HG03103 (cell line): ENCODE data around the gene YPEL4.

ENCODE experiments used
- ATAC-seq: cut with Tn5 transposase; IDR thresholded peaks from one replicate; pipeline ENCODE4 v1.9.1; 2021; ENCODE audit warnings: low read depth; ENCODE audit not compliant: unreplicated experiment

The YPEL4 gene

DNA sequence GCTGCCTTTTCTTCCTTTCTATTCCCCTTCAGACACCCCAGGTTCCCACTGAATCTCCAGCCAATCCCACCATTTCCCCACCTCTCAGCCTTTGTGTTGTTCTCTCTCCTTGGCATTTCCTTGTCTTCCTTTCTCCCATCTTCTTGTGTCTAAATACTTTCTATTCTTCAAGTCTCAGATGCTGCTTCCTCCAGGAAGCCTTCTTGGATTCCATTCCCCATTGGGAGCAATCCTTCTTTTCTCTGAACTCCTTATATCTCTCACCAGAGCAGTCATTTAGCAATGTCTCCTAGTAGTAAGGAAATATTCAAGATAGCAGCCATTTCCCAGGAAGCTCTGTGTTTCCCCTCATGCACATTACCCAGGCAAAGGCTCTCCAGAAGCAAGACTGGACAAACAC, 15.4 kb downstream of the YPEL4 start:
- ATAC-seq = no peak

- ATAC-seq = no peak
Measured at GRCh38 chr11:57633394-57634070, 16.2 kb downstream of the YPEL4 start.

GRCh38 chr11:57632116-57632515, 17.6 kb downstream of the YPEL4 start:
- no peak for ATAC-seq

DNA sequence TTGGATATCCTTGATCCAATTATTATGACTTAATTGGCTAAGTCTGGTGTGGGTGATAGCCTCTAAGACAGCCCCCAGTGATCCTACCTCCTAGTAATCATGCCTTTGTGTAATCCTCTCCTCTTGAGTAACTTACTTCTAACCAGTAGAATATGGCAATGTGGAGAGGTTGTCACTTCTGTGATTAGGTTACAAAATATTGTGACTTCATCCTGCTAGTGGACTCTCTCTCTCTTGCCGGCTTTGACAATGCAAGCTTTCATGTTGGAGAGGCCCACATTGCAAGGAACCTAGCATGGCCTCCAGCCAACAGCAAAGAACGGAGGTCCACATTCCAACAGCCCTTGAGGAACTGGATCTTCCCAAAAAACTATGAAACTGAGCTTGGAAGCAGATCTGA, 19.5 kb downstream of the YPEL4 start:
- no peak for ATAC-seq

- no peak for ATAC-seq
Measured at GRCh38 chr11:57626895-57627294, 22.8 kb downstream of the YPEL4 start.

DNA sequence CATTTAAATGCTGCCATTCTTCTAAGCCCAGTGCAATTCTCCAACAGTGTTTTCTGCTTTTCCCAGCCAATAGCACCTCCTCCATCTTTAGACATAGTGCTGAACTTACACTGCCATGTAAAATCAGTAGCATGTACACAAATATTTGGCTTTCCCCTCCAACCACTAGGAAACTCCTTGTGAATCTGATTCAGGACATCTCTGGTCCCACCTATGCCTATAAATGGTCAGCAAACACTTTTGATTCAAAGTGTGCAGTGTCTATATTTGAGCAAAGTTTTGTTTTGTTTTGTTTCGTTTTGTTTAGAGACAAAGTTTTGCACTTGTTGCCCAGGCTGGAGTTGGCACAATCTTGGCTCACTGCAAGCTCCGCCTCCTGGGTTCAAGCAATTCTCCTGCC, 24.8 kb downstream of the YPEL4 start:
- no peak for ATAC-seq

GRCh38 chr11:57622263-57622662, 27.4 kb downstream of the YPEL4 start:
- no peak for ATAC-seq

GRCh38 chr11:57620467-57620866, 29.2 kb downstream of the YPEL4 start:
- ATAC-seq = no peak

DNA sequence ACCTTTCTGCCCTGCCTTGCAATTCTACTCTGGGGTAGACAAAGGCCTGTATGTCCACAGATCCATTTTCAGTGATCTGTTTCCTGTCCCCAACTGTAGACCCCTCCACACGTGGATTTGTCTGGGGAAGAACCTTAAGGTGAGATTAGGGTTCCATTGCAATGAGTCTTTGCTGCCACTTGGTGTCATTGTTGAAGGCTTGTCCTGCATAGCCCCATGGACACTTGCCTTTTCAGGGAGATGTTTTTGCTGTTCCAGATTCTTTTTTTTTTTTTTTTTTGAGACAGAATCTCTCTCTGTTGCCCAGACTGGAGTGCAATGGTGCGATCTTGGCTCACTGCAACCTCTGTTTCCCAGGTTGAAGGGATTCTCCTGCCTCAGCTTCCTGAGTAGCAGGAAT, 30.4 kb downstream of the YPEL4 start:
- no peak for ATAC-seq

- ATAC-seq = no peak
Measured at GRCh38 chr11:57618438-57618837, 31.3 kb downstream of the YPEL4 start.

GRCh38 chr11:57616595-57616994, 33.1 kb downstream of the YPEL4 start:
- no peak for ATAC-seq

DNA sequence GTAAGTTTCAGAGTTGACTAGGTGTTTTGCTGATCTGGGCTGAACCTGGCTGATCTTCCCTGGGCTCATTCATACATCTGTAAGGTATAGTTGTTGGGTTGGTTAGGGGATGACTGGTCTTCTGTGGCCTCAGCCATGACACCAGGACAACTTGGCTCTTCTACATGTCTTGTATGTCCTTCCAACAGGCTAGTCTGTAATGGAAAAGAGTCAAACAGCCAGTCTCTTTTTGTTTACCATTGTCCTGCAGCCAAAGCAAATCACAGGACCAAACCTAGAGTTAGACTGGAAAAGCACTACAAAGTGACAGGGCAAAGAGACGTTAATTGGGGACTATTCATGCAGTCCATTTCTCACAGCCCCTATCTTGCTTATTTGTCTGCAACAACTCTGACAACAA, 34.4 kb downstream of the YPEL4 start:
- ATAC-seq = no peak

- ATAC-seq = no peak
Measured at GRCh38 chr11:57614234-57614772, 35.4 kb downstream of the YPEL4 start.

- ATAC-seq = no peak
Measured at GRCh38 chr11:57610170-57610569, 39.5 kb downstream of the YPEL4 start.

- ATAC-seq = no peak
Measured at GRCh38 chr11:57605028-57605420, 44.7 kb downstream of the YPEL4 start.

DNA sequence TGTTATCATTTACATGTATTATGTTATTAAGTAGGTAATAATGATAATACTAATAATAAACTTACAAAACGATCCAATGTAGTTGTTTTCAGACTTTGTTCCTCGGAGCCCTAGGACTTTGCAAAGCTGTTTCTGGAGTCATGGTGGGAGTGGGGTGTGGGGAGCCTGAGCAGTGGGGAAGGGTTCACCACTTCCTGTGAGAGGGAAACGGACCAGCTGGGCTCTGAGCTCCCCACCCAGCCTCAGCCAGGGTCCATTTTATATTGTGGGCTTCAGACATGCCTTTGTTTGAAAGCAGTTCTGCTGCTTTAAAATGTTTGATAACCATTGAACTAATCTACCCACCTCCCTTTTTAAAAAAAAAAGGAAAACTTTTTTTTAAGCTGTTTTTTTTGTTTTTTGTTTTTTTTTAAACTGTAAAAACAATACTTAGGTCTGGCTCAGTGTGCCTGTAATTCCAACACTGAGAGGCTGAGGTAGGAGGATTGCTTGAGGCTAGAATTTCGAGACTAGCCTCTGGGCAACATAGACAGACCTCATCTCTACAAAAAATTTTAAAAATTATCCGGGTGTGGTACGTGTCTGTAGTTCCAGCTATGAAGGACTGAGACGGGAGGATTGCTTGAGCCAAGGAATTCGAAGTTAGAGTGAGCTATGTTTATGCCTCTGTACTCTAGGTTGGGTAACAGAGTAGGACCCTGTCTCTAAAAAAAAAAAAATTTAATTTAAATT, 45.2 kb downstream of the YPEL4 start:
- ATAC-seq = no peak

DNA sequence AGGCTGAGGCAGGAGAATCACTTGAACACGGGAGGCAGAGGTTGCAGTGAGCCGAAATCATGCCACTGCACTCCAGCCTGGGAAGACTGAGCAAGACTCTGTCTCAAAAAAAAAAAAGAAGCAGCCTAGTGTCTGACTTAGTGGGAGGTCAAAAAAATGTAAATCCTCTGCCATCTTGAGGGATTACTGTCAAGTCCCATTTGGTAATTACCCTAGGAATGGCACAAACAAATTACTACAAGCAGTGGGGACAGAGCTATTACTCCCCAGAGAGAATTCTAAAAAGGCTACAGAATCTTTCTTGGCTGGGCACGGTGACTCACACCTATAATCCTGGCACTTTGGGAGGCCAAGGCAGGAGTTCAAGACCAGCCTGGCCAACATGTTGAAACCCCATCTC, 48.4 kb downstream of the YPEL4 start:
- no peak for ATAC-seq

DNA sequence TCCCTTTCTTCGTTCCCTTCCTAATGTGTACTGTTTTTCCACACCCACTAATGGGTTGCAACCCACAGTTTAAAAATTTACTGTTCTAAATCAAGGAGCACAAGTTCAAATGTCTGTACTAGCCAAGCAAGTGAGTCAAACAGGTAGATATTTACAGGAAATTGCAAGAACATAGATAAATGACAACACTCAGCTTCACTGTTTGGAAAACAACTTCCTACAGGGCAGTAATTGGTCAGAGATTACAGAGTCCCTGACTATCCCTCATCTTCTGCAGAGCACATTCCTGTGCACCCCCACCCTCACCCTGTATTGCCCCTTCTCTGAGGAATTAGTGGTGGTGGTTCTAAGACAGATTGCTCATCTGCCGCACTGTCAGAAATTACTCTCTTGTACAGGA, 50.3 kb downstream of the YPEL4 start:
- ATAC-seq = no peak

- no peak for ATAC-seq
Measured at GRCh38 chr11:57598831-57599155, 50.9 kb downstream of the YPEL4 start.

- no peak for ATAC-seq
Measured at GRCh38 chr11:57597916-57598830, 51.5 kb downstream of the YPEL4 start.

GRCh38 chr11:57597461-57597915, 52.2 kb downstream of the YPEL4 start, which contains the start of gene SERPING1:
SERPING1 (plus strand) TSS chr11:57597685; CDS start chr11:57598271, 586 bp downstream.
- no peak for ATAC-seq
